Glutamatergic neuron (in vitro differentiated cells): Measurements from ENCODE around the gene DRAP1. TPM values are rescaled to one million over a fixed set of nuclear protein-coding genes. Genes with fewer than 3 reads are reported as not detected.

Experiments
- DNase-seq: peaks from one replicate; pipeline ENCODE4 v3.0.0; 2022
- H3K27ac Mint-ChIP-seq: one replicate; pipeline ENCODE4 v1.8.0; 2020; ENCODE audit warnings: mild to moderate bottlenecking, mixed read lengths, inconsistent platforms; ENCODE audit not compliant: unreplicated experiment
- H3K27me3 Mint-ChIP-seq: one replicate; pipeline ENCODE4 v1.8.0; 2020; ENCODE audit warnings: mild to moderate bottlenecking, moderate library complexity, mixed read lengths, inconsistent platforms; ENCODE audit not compliant: unreplicated experiment
- H3K36me3 Mint-ChIP-seq: one replicate; pipeline ENCODE4 v1.8.0; 2020; ENCODE audit warnings: mild to moderate bottlenecking, mixed read lengths, inconsistent platforms; ENCODE audit not compliant: unreplicated experiment
- H3K4me1 Mint-ChIP-seq: one replicate; pipeline ENCODE4 v1.8.0; 2020; ENCODE audit warnings: mild to moderate bottlenecking, low read depth, mixed read lengths, inconsistent platforms; ENCODE audit not compliant: unreplicated experiment
- H3K4me3 Mint-ChIP-seq: one replicate; pipeline ENCODE4 v1.8.0; 2020; ENCODE audit warnings: mild to moderate bottlenecking, mixed read lengths, inconsistent platforms; ENCODE audit not compliant: unreplicated experiment
- H3K9me3 Mint-ChIP-seq: one replicate; pipeline ENCODE4 v1.8.0; 2020; ENCODE audit warnings: mild to moderate bottlenecking, moderate library complexity, mixed read lengths, inconsistent platforms; ENCODE audit not compliant: unreplicated experiment
- CTCF ChIP-seq: fragments of 200-600 bp; sonication (generic); IDR thresholded peaks from one replicate; pipeline ENCODE4 v1.5.0; 2021; ENCODE audit not compliant: partially characterized antibody, unreplicated experiment
- total RNA-seq: library from RNA; stranded (reverse); fragmentation: NEBNext Ultra II Directional; extraction: Animal tissue kit (Norgen Biotek cat#: 25700); gene quantifications from one replicate; pipeline ENCODE4 v1.2.1, GENCODE V29; 2021; ENCODE audit not compliant: unreplicated experiment

DRAP1 gene
- total RNA-seq, 1 donor from 2014 or later = 68.7 TPM

DNA sequence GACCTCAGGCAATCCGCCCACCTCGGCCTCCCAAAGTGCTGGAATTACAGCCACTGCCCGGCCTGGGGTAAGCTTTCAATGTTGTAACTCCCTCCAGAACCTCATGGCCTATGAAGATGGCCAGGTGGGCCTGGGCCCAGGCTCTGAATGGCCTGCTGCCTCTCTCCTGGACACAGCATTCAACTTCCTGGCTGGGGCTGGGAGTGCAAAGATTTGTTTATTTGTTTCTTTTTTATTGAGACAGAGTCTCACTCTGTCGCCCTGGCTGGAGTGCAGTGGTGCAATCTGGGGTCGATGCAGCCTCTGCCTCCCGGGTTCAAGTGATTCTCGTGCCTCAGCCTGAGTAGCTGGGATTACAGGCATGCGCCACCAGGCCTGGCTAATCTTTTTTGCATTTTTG lies 25.5 kb downstream of the DRAP1 start:
- peaks cover 6% of the 10 kb centered on the region for H3K27me3 Mint-ChIP-seq
- no peak overlapping the region for H3K27ac Mint-ChIP-seq
- no peaks in the 10 kb centered on the region for H3K4me1 Mint-ChIP-seq
- H3K36me3 Mint-ChIP-seq = no peaks in the 10 kb centered on the region
- TF ChIP-seq CTCF = no peak
- H3K4me3 Mint-ChIP-seq = no peak overlapping the region
- DNase-seq = no peak
- H3K9me3 Mint-ChIP-seq = peaks cover 7% of the 10 kb centered on the region

DNA sequence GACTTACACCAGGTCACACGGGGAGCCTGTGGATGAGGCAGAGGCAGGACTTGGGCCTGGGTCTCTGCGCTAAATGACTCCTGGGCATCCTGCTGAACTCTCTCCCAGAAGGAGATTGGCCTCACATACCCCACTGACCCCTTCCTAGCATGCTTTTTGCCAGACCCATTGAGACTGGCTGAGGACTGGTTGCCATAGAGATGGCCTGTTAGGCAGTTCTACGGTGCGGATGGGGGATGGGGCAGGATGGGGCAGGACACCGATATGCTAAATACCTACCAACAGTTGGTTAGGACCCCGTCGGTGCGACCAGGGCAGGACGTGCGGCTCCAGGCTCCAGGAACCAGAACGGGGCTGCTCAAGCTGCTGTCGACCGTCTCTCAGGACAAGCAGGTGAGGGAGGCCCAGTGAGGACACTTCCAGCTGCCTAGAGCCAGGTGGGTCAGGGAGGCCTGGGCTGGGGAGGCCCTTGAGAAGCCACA lies 26.2 kb downstream of the DRAP1 start, which contains the start of gene TSGA10IP:
TSGA10IP (plus strand) TSS at position 51 of the 482 bp plus-strand sequence; CDS start at position 247, 196 bp downstream.
- DNase-seq = no peak
- no peak within 1 kb of the TSS for H3K4me3 Mint-ChIP-seq
- no peak within 1 kb of the TSS for H3K27ac Mint-ChIP-seq

DNA sequence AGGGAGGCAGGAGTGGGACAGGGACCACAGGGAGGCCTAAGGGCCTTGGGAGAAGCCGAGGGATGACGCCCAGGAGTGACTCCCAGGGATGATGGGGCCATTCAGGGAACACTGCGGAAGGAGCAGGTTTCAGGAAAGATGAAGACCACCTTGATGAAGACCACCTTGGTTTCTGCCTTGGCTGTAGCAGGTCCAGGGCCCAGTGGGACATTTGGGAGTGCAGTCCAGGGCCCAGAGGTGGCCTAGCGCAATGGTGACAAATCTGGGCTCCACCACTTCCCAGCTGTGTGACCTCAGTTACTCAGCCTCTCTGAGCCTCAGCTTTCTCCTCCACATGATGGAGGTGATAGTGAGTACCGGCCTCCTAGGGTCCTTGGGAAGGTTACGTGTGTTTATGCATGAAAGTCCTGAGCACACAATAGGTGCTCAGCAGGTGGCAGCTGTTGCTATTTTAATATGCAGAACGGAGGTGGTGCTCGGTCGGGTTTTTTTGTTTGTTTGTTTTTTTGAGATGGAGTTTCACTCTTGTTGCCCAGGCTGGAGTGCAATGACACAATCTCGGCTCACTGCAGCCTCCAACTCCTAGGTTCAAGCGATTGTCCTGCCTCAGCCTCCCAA lies 26.8 kb downstream of the DRAP1 start:
- peaks cover 7% of the 10 kb centered on the region for H3K9me3 Mint-ChIP-seq
- H3K4me3 Mint-ChIP-seq = no peak overlapping the region
- no peak for DNase-seq
- H3K36me3 Mint-ChIP-seq = no peaks in the 10 kb centered on the region
- H3K4me1 Mint-ChIP-seq = no peaks in the 10 kb centered on the region
- no peak for TF ChIP-seq CTCF
- no peak overlapping the region for H3K27ac Mint-ChIP-seq
- H3K27me3 Mint-ChIP-seq = peaks cover 8% of the 10 kb centered on the region

More for the DNA sequence above, 26.2 kb downstream of the DRAP1 start, which contains the start of gene TSGA10IP:
- no peaks in the 10 kb centered on the region for H3K36me3 Mint-ChIP-seq
- peaks cover 8% of the 10 kb centered on the region for H3K27me3 Mint-ChIP-seq
- no peaks in the 10 kb centered on the region for H3K4me1 Mint-ChIP-seq
- TF ChIP-seq CTCF = no peak
- peaks cover 7% of the 10 kb centered on the region for H3K9me3 Mint-ChIP-seq

DNA sequence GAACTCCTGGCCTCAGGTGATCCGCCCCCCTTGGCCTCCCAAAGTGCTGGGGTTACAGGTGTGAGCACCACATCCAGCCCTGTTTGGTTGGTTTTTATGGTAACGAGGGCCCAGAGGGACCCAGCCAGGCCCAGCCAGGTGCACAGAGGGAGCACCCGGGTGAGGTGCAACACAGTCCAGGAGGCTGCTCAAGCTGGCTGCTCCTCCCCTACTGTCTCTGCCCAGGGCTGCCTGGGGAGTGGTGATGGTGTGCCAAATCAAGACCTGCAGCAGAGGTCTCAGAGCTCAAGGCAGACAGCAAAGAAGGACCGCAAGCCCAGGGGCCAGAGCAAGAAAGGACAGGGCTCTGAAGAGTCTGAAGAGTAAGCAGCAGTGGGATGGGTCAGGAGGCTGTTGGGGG lies 27.4 kb downstream of the DRAP1 start:
- H3K4me1 Mint-ChIP-seq = no peaks in the 10 kb centered on the region
- peaks cover 4% of the 10 kb centered on the region for H3K9me3 Mint-ChIP-seq
- no peak overlapping the region for H3K27ac Mint-ChIP-seq
- no peaks in the 10 kb centered on the region for H3K36me3 Mint-ChIP-seq
- no peak for TF ChIP-seq CTCF
- DNase-seq = no peak
- no peak overlapping the region for H3K4me3 Mint-ChIP-seq
- H3K27me3 Mint-ChIP-seq = peaks cover 8% of the 10 kb centered on the region

DNA sequence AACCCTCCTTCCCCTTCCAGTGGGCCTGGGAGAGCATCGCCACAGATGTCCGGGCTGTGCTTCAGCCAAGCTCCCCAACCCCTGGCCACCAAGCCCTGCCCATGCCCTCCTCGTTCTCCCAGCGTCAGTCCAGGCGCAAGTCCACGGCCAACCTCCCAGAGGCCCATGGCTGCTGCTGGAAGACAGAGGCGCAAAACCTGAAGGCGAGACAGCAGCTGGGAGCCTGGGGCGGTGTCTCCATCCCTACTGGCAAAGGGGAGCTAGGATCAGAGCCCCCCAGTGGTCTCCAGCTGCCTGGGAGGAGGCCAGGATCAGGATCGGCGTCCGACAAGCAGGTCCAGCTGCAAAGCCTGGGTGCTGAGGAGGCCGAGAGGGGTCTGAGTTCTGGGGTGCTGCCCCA lies 27.9 kb downstream of the DRAP1 start:
- Mint-ChIP-seq H3K27me3 (peaks cover 8% of the 10 kb centered on the region), H3K4me3 (no peak overlapping the region), H3K9me3 (peaks cover 4% of the 10 kb centered on the region), H3K36me3 (no peaks in the 10 kb centered on the region), H3K27ac (no peak overlapping the region), H3K4me1 (no peaks in the 10 kb centered on the region)
- no peak for TF ChIP-seq CTCF
- no peak for DNase-seq
